ENCODE measurements around the gene ASPA.

Gene ASPA

GRCh38 chr17:3549610-3550162 lies 73.9 kb downstream of the ASPA start:
- Histone ChIP-seq H3K36me3 (replicated peaks; ENCODE audit: insufficient read depth, low read length) (peaks cover 9% of the 10 kb centered on the region; the same call in 1 of the 2 replicates), H2AFZ (ENCODE audit: low read length) (no peak overlapping the region), H3K27me3 (replicated peaks; ENCODE audit: insufficient read depth, low read length) (no peaks in the 10 kb centered on the region), H3K9me2 (replicated peaks; ENCODE audit: insufficient read depth, low read length) (no peaks in the 10 kb centered on the region), H3K79me2 (ENCODE audit: low read length) (peaks cover 79% of the 10 kb centered on the region), H3K9ac (ENCODE audit: low read length) (no peak overlapping the region), H3K4me2 (ENCODE audit: low read depth, low read length) (no peak overlapping the region), H3F3A (ENCODE audit: insufficient read depth, low read length) (no peaks in the 10 kb centered on the region), H3K4me1 (ENCODE audit: low read length) (no peaks in the 10 kb centered on the region), H4K20me1 (ENCODE audit: insufficient read depth, low read length) (no peaks in the 10 kb centered on the region), H3K9me3 (replicated peaks; ENCODE audit: insufficient read depth, low read length) (no peaks in the 10 kb centered on the region), H3K4me3 (ENCODE audit: low read length) (no peak overlapping the region), H3K27ac (ENCODE audit: low read length) (no peak overlapping the region)
- no peak for TF ChIP-seq EZH2phosphoT487 (IDR thresholded peaks at IDR 0.05; ENCODE audit: low read length)
- TF ChIP-seq CTCF (IDR thresholded peaks at IDR 0.05; ENCODE audit: low read length) = no peak
- TF ChIP-seq EZH2 (optimal IDR thresholded peaks at IDR 0.05; ENCODE audit: low read depth, low read length) = no peak
- DNase-seq = no peak

- Histone ChIP-seq H3K36me3 (replicated peaks; ENCODE audit: insufficient read depth, low read length) (peaks cover 11% of the 10 kb centered on the region; the same call in 1 of the 2 replicates), H3K27me3 (replicated peaks; ENCODE audit: insufficient read depth, low read length) (no peaks in the 10 kb centered on the region), H3K4me1 (ENCODE audit: low read length) (peaks cover 1% of the 10 kb centered on the region), H3K27ac (ENCODE audit: low read length) (no peak overlapping the region), H3F3A (ENCODE audit: insufficient read depth, low read length) (no peaks in the 10 kb centered on the region), H2AFZ (ENCODE audit: low read length) (no peak overlapping the region), H3K9me2 (replicated peaks; ENCODE audit: insufficient read depth, low read length) (no peaks in the 10 kb centered on the region), H3K4me2 (ENCODE audit: low read depth, low read length) (no peak overlapping the region), H3K79me2 (ENCODE audit: low read length) (peaks cover 88% of the 10 kb centered on the region), H3K9ac (ENCODE audit: low read length) (no peak overlapping the region), H3K4me3 (ENCODE audit: low read length) (no peak overlapping the region), H3K9me3 (replicated peaks; ENCODE audit: insufficient read depth, low read length) (no peaks in the 10 kb centered on the region), H4K20me1 (ENCODE audit: insufficient read depth, low read length) (no peaks in the 10 kb centered on the region)
- DNase-seq = no peak
- TF ChIP-seq EZH2 (optimal IDR thresholded peaks at IDR 0.05; ENCODE audit: low read depth, low read length) = no peak
- TF ChIP-seq CTCF (IDR thresholded peaks at IDR 0.05; ENCODE audit: low read length) = 0 out of 2 replicates have a peak, but pooled peaks have one; percentile 3
Observed at GRCh38 chr17:3551189-3551588, 75.4 kb downstream of the ASPA start.

- no peaks in the 10 kb centered on the region for H3K9me3 ChIP-seq (replicated peaks; ENCODE audit: insufficient read depth, low read length)
- H3K4me2 ChIP-seq (ENCODE audit: low read depth, low read length) = no peak overlapping the region
- H3K36me3 ChIP-seq (replicated peaks; ENCODE audit: insufficient read depth, low read length) = peaks cover 11% of the 10 kb centered on the region; the same call in 1 of the 2 replicates
- DNase-seq = no peak
- no peak overlapping the region for H2AFZ ChIP-seq (ENCODE audit: low read length)
- no peak overlapping the region for H3K27ac ChIP-seq (ENCODE audit: low read length)
- no peaks in the 10 kb centered on the region for H3K9me2 ChIP-seq (replicated peaks; ENCODE audit: insufficient read depth, low read length)
- H4K20me1 ChIP-seq (ENCODE audit: insufficient read depth, low read length) = no peaks in the 10 kb centered on the region
- peaks cover 85% of the 10 kb centered on the region for H3K79me2 ChIP-seq (ENCODE audit: low read length)
- H3K27me3 ChIP-seq (replicated peaks; ENCODE audit: insufficient read depth, low read length) = no peaks in the 10 kb centered on the region
- no peak overlapping the region for H3K4me3 ChIP-seq (ENCODE audit: low read length)
- H3K9ac ChIP-seq (ENCODE audit: low read length) = no peak overlapping the region
- TF ChIP-seq EZH2phosphoT487 (IDR thresholded peaks at IDR 0.05; ENCODE audit: low read length) (no peak), CTCF (IDR thresholded peaks at IDR 0.05; ENCODE audit: low read length) (no peak), EZH2 (optimal IDR thresholded peaks at IDR 0.05; ENCODE audit: low read depth, low read length) (no peak)
- peaks cover 8% of the 10 kb centered on the region for H3K4me1 ChIP-seq (ENCODE audit: low read length)
- peaks cover 5% of the 10 kb centered on the region for H3F3A ChIP-seq (ENCODE audit: insufficient read depth, low read length)
Observed at GRCh38 chr17:3552916-3553315, 77.1 kb downstream of the ASPA start.
